HCT116 (cell line): ENCODE measurements around the gene SPACA4.

Source experiments
- CEBPB ChIP-seq: IDR thresholded peaks from 2 replicates; pipeline ENCODE4 v1.6.1; 2012; ENCODE audit warnings: low read depth
- CTCF ChIP-seq, 3 experiments: fragments of 200-600 bp in 1 of 3; sonication (generic) in 1 of 3; IDR thresholded peaks in 2 of 3; conservative IDR thresholded peaks in 1 of 3; 2 replicates each; pipeline ENCODE4 v1.5.1; 2012 to 2017; ENCODE audit warnings: low read depth in 2 of 3, low read length in 2 of 3, antibody characterized with exemption in 1 of 3, borderline replicate concordance in 1 of 3, control low read depth in 1 of 3, mild to moderate bottlenecking in 1 of 3, mixed read lengths in 1 of 3, mixed run types in 1 of 3, moderate library complexity in 1 of 3; ENCODE audit not compliant: insufficient read depth in 1 of 3
- EGR1 ChIP-seq: IDR thresholded peaks from 2 replicates; pipeline ENCODE4 v1.6.1; 2012; ENCODE audit warnings: low read depth
- EZH2 ChIP-seq: fragments of 200-600 bp; sonication (generic); IDR thresholded peaks from 2 replicates; pipeline ENCODE4 v1.6.1; 2017; ENCODE audit warnings: antibody characterized with exemption, mixed run types
- EZH2phosphoT487 ChIP-seq: fragments of 200-600 bp; IDR thresholded peaks from 2 replicates; pipeline ENCODE4 v1.6.1; 2018; ENCODE audit warnings: antibody characterized with exemption, borderline replicate concordance
- FOSL1 ChIP-seq: IDR thresholded peaks from 2 replicates; pipeline ENCODE4 v1.6.1; 2012; ENCODE audit warnings: low read depth
- POLR2A ChIP-seq: IDR thresholded peaks from 2 replicates; pipeline ENCODE4 v1.7.0; 2011; ENCODE audit warnings: borderline replicate concordance; ENCODE audit not compliant: insufficient read depth, insufficient read length; ENCODE audit errors: extremely low read depth
- RAD21 ChIP-seq: IDR thresholded peaks from 2 replicates; pipeline ENCODE4 v1.6.1; 2012; ENCODE audit warnings: low read depth, mild to moderate bottlenecking
- SIN3A ChIP-seq: IDR thresholded peaks from 2 replicates; pipeline ENCODE4 v1.6.1; 2012; ENCODE audit warnings: low read depth
- YY1 ChIP-seq: IDR thresholded peaks from 2 replicates; pipeline ENCODE4 v1.6.1; 2011; ENCODE audit warnings: low read length, low read depth, moderate library complexity, mild to moderate bottlenecking; ENCODE audit not compliant: insufficient replicate concordance; ENCODE audit errors: extremely low read depth
- ZBTB33 ChIP-seq: IDR thresholded peaks from 2 replicates; pipeline ENCODE4 v1.6.1; 2011; ENCODE audit warnings: mild to moderate bottlenecking, low read length, moderate library complexity; ENCODE audit not compliant: insufficient replicate concordance; ENCODE audit errors: extremely low read depth
- ZNF274 ChIP-seq: fragments of 200-500 bp; sonication (Bioruptor generic); IDR thresholded peaks from 2 replicates; pipeline ENCODE4 v1.6.1; 2014; ENCODE audit warnings: mild to moderate bottlenecking, low read depth, low read length, inconsistent platforms
- TF ChIP-seq, protein P1 (sequence below): IDR thresholded peaks from 2 replicates; pipeline ENCODE4 v1.6.1; 2012

- TF ChIP-seq ZNF274 (no peak), FOSL1 (peak; percentile 74), CTCF (IDR thresholded peaks at IDR 0.05 in 2 of 3, conservative IDR thresholded peaks at IDR 0.05 in 1 of 3; ENCODE audit: borderline replicate concordance in 1 of 3, insufficient read depth in 1 of 3, low read depth in 2 of 3, low read length in 2 of 3) (peak; percentile 90 to 97 (median 93)), EZH2 (no peak), RAD21 (peak; percentile 68), EGR1 (peak; percentile 92), CEBPB (no peak), ZBTB33 (no peak), EZH2phosphoT487 (no peak), YY1 (peak; percentile 4), SIN3A (no peak), POLR2A (no peak)
- TF ChIP-seq, protein P1, sequence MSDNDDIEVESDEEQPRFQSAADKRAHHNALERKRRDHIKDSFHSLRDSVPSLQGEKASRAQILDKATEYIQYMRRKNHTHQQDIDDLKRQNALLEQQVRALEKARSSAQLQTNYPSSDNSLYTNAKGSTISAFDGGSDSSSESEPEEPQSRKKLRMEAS = peak; percentile 85
Observed at GRCh38 chr19:48588670-48589401, 17.7 kb upstream of the SPACA4 start.
